Heart right ventricle (tissue), 16 donors: Measurements from ENCODE around the gene PXK. TPM values are rescaled to one million over a fixed set of nuclear protein-coding genes. Genes with fewer than 3 reads are reported as not detected.
"Not testable (repeated sequence)": the region's sequence is repeated elsewhere in the genome, so short reads cannot be mapped to it uniquely, and the experiment has no call there.

ENCODE experiments used
- ATAC-seq, 8 donors: fragments of 200-7000 bp; cut with Tn5 transposase; one replicate each; pipeline ENCODE4 v1.9.1; 2020; ENCODE audit warnings: mild to moderate bottlenecking in 8 of 8, moderate library complexity in 8 of 8, moderate number of reproducible peaks in 1 of 8
- DNase-seq, 2 donors: peaks; one replicate each; pipeline ENCODE4 v3.0.0-alpha.2; 2020
- H3K27ac ChIP-seq, 10 donors: fragments of 200-600 bp; sonication (generic) in 2 of 10; one replicate each; pipeline versions ENCODE4 v1.5.0 to v1.8.0; 2020 to 2022; ENCODE audit warnings: mild to moderate bottlenecking in 3 of 10
- H3K27me3 ChIP-seq, 7 donors: fragments of 200-600 bp; one replicate each; pipeline ENCODE4 v1.8.0; 2021 to 2022; ENCODE audit warnings: mild to moderate bottlenecking in 2 of 7
- H3K36me3 ChIP-seq, 9 donors: fragments of 200-600 bp; sonication (generic) in 1 of 9; one replicate each; pipeline versions ENCODE4 v1.5.0 to v1.8.0; 2020 to 2022; ENCODE audit warnings: mild to moderate bottlenecking in 2 of 9
- H3K4me1 ChIP-seq, 9 donors: fragments of 200-600 bp; sonication (generic) in 1 of 9; one replicate each; pipeline versions ENCODE4 v1.5.0 to v1.8.0; 2020 to 2022; ENCODE audit warnings: mild to moderate bottlenecking in 4 of 9
- H3K4me3 ChIP-seq, 10 donors: fragments of 200-600 bp; sonication (generic) in 2 of 10; one replicate each; pipeline versions ENCODE4 v1.5.0 to v1.8.0; 2020 to 2022; ENCODE audit warnings: mild to moderate bottlenecking in 7 of 10, moderate library complexity in 2 of 10
- H3K9me3 ChIP-seq, 11 donors: fragments of 200-600 bp in 10 of 11; sonication (generic) in 2 of 11; one replicate each; pipeline versions ENCODE4 v1.5.0 to v1.8.0; 2013 to 2022; ENCODE audit warnings: mild to moderate bottlenecking in 2 of 11, control low read depth in 1 of 11, moderate library complexity in 1 of 11
- CTCF ChIP-seq, 9 donors: fragments of 200-600 bp; sonication (generic) in 2 of 9; IDR thresholded peaks; one replicate each; pipeline versions ENCODE4 v1.5.0 to v1.8.0; 2021 to 2022; ENCODE audit warnings: antibody characterized with exemption in 9 of 9, mild to moderate bottlenecking in 5 of 9, moderate library complexity in 1 of 9
- WGBS, 2 donors: extraction: QIAGEN DNeasy Blood & Tissue Kit; methylation state at CpG; one replicate each; pipeline ENCODE4 v1.1.7; 2013; ENCODE audit warnings: inconsistent platforms in 1 of 2; 5-methylcytosine and 5-hydroxymethylcytosine counted together
- intact Hi-C, 10 donors: fragments of 100-400 bp; cut with DNase I; formaldehyde crosslinking; loops; one replicate each; pipeline versions ENCODE4 v1.11.1 to v1.14.2; 2022
- polyA plus RNA-seq, 2 donors: library from polyadenylated mRNA; stranded (reverse); fragments of 200-250 nt; gene quantifications; one replicate each; pipeline ENCODE4 v1.2.3, GENCODE V29; 2013
- total RNA-seq, 10 donors: library from RNA; stranded (reverse); fragmentation: NEBNext Ultra II Directional in 3 of 10; extraction: Animal tissue kit (Norgen Biotek cat#: 25700) in 3 of 10; gene quantifications; one replicate each; pipeline versions ENCODE4 v1.2.1 to v1.2.4, GENCODE V29; 2021 to 2023
- donor health status: Arrhythmogenic right ventricular cardiomyopathy.
- donor health status: ischemic (EF 13 %, LVEDD 7.1; RV severe dilation, severe dysfunction).
- donor health status: healthy with polysubstance abuse.
- donor health status: DM: no; HTN: yes; CAD: no.
- donor health status: DM: no; HTN: no; CAD: no.
- donor health status: ischemic (EF 25% LVEDD 6.9; RV normal size, moderate dysfunction).
- donor health status: ischemic (EF 25% LVEDD 5.7; RV mildly dilated, moderate dysfunction).
- donor health status: healthy.
- donor health status: DM: yes; HTN: yes; CAD: no.
- donor health status: Ischemic cardiomyopathy.
- donor health status: ischemic (EF 35%, LVEDD 5.7; RV mildly dilated, moderate dysfunction).
- donor health status: nonischemic (EF 11% LVEDD 7.7; RV severe dilation, severe dysfunction).
- donor health status: DM: yes; HTN: yes; CAD: no.
- donor health status: PGD.
- donor health status: ischemic (EF 29% LVEDD 5.4; RV normal size, mild dysfunction).
- donor health status: nonischemic (EF 23%, LVEDD 6.1; RV moderate dilation, normal function).

PXK gene
- total and polyA plus RNA-seq, 12 donors: 5.6 to 16.3 (median 10.8) TPM

DNA sequence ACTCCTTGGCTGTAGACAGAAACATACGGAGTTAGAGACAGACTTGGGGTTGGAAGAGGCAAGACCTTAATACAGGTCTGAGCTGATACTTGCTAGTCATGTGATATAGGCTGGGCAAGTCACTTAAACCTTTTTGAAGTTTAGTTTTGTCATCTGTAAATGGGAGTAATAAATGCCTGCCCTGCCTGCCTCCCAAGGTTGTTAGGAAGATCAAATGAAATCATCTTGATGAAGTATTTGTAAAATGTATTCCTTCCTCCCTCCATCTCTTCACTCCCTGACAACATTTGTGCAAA is 2.9 kb downstream of the PXK start:
- H3K4me3 ChIP-seq: peak overlapping the region in 5 of 10 donors; percentile 1 to 27 (median 17)
- H3K27ac ChIP-seq: peak overlapping the region in 7 of 10 donors; percentile 44 to 89 (median 60)
- no peaks in the 10 kb centered on the region for H3K9me3 ChIP-seq
- intact Hi-C loops: loop anchor here in 5 of 10 donors (5.0 to 10.0 kb wide), 3 partner anchors 49 to 159 kb away; partner anchors contain the start of gene KCTD6 (in 3 of the 5)
- H3K36me3 ChIP-seq: peaks cover 0 to 13% (median 0%) of the 10 kb centered on the region in 9 donors
- peaks cover 3 to 41% (median 19%) of the 10 kb centered on the region in 9 donors for H3K4me1 ChIP-seq
- H3K27me3 ChIP-seq: no peaks in the 10 kb centered on the region
- no peak for TF ChIP-seq CTCF (IDR thresholded peaks at IDR 0.05)
- ATAC-seq (no peak), DNase-seq (no peak)
- WGBS, 2 donors: 47 to 54% methylated on average over 1 of the region's 1 CpG

DNA sequence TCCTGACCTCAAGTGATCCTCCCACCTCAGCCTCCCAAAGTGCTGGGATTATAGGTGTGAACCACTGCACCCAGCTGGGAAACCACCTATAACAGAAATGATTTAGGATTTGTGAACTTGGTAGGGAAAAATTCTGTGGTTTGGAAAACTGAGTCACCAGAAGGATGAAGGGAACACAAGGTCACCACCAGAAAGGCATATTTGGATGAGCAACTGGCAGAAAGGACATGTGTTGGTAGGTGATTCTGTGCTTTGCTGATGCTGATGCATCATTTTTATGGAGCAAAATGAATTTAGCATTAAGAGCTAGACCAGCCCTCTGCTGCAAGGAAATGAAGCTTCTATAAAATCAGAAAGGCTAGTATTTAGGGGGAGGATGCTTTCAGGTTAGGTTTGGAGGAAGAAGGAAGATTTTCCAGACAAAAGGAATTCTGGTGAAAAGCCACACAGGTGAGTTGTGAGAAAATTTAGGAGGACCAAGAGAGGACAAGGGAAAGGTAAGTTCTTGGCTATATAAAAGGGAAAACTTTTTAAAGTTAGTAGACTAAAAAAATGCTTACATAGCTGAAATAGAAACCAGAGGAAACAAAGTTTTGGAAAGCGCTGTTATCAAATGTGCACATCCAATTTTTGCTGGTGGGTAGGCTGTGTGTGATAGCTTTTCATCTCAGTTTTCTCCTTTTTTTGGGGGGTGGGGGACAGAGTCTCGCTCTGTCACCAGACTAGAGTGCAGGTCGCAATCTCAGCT is 3.6 kb downstream of the PXK start:
- peaks cover 3 to 44% (median 19%) of the 10 kb centered on the region in 9 donors for H3K4me1 ChIP-seq

DNA sequence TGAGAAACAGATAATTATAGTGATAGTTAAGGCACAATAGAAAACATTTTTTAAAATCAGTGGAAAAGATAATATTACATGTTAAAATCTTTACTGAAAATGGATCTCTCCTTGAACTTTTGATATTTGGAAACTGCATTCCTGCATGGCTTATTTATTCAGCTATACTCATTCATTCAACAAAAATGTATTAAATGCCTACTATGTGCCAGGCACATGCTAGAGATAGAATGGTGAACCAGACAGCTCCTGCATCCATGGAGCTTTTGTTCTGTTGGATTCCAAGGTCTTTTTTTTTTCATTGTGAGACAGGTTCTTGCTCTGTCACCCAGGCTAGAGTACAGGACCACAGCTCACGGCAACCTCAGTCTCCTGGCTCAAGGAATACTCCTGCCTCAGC is 4.5 kb downstream of the PXK start:
- H3K36me3 ChIP-seq: peaks cover 0 to 25% (median 0%) of the 10 kb centered on the region in 9 donors
- no peak for DNase-seq
- no peaks in the 10 kb centered on the region for H3K9me3 ChIP-seq
- no peak overlapping the region for H3K4me3 ChIP-seq
- ATAC-seq: no peak
- no peak for TF ChIP-seq CTCF (IDR thresholded peaks at IDR 0.05)
- peaks cover 1 to 41% (median 15%) of the 10 kb centered on the region in 9 donors for H3K4me1 ChIP-seq
- intact Hi-C loops: loop anchor here in 5 of 10 donors (5.0 to 10.0 kb wide), 3 partner anchors 48 to 158 kb away; partner anchors contain the start of gene KCTD6 (in 3 of the 5)
- H3K27ac ChIP-seq: no peak overlapping the region
- H3K27me3 ChIP-seq: no peaks in the 10 kb centered on the region
- 98 to 100% methylated on average over 1 of the region's 1 CpG for WGBS, 2 donors

More for the DNA sequence above, 3.6 kb downstream of the PXK start:
- Histone ChIP-seq H3K4me3 (no peak overlapping the region), H3K36me3 (peaks cover 0 to 17% (median 0%) of the 10 kb centered on the region in 9 donors), H3K9me3 (no peaks in the 10 kb centered on the region), H3K27me3 (no peaks in the 10 kb centered on the region), H3K27ac (peak overlapping the region in 1 of 10 donors; percentile 89)
- no peak for DNase-seq
- 98 to 100% methylated on average over 3 of the region's 3 CpGs for WGBS, 2 donors
- intact Hi-C loops: loop anchor here in 5 of 10 donors (5.0 to 10.0 kb wide), 3 partner anchors 48 to 158 kb away; partner anchors contain the start of gene KCTD6 (in 3 of the 5)
- no peak for ATAC-seq
- no peak for TF ChIP-seq CTCF (IDR thresholded peaks at IDR 0.05)

DNA sequence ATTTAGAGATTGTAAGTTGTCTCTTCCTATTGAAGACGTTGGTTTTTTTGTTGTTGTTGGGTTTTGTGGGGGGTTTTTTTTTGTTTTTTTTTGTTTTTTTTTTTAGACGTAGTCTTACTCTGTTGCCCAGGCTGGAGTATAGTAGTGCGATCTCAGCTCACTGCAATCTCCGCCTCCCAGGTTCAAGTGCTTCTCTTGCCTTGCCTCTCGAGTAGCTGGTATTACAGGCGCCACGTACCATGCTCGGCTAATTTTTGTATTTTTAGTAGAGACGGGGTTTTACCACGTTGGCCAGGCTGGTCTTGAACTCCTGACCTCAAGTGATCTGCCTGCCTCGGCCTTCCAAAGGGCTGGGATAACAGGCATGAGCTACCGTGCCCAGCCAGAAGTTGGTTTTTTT is 6.5 kb downstream of the PXK start:
- not testable (repeated sequence) for H3K27me3 ChIP-seq, ATAC-seq, DNase-seq, H3K27ac ChIP-seq, H3K9me3 ChIP-seq, H3K4me3 ChIP-seq
- Histone ChIP-seq H3K4me1 (peaks cover 0 to 31% (median 9%) of the 10 kb centered on the region in 9 donors), H3K36me3 (peaks cover 0 to 42% (median 0%) of the 10 kb centered on the region in 9 donors)
- WGBS, 2 donors: 96 to 97% methylated on average over 12 of the region's 12 CpGs
- intact Hi-C loops: loop anchor here in 5 of 10 donors (5.0 to 10.0 kb wide), 3 partner anchors 46 to 156 kb away; partner anchors contain the start of gene KCTD6 (in 3 of the 5)
